ENCODE measurements around the gene TAF1A.

DNA sequence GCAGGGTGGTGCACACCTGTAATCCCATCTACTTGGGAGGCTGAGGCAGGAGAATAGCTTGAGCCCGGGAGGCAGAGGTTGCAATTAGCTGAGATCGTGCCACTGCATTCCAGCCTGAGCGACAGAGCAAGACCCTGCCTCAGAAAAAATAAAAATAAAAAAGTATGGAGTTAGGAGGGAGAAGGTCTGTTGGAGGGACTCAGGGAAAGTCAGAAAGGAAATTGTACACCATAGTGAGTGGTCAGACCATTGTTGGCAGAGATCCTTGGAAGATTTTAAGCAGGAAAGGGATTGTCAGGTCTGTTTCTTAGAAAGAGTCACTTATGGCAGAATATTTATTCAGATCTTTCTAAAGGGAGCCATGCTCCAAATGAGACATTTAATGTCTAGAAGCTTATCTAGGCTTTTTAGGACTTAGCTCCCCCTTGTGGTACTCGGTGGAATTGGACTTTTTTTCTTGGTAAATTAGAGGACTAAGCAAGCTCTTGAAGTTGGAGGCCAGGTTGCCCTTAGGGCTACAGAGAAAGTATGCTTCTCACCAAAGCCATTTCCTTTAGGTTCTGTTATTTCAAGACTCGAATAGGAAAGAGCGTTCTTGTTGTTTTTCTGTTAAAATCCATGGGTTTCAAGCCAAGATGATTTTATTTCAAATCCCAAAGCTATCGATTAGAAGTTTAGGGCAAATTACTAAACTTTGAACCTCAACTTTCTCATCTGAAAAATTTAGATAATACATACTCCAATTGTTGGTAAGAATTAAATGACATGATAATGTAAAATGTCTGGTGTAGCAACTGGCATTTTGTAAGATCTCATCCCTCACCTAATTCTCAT is 44.7 kb upstream of the TAF1A start:
- TF ChIP-seq, protein P1, sequence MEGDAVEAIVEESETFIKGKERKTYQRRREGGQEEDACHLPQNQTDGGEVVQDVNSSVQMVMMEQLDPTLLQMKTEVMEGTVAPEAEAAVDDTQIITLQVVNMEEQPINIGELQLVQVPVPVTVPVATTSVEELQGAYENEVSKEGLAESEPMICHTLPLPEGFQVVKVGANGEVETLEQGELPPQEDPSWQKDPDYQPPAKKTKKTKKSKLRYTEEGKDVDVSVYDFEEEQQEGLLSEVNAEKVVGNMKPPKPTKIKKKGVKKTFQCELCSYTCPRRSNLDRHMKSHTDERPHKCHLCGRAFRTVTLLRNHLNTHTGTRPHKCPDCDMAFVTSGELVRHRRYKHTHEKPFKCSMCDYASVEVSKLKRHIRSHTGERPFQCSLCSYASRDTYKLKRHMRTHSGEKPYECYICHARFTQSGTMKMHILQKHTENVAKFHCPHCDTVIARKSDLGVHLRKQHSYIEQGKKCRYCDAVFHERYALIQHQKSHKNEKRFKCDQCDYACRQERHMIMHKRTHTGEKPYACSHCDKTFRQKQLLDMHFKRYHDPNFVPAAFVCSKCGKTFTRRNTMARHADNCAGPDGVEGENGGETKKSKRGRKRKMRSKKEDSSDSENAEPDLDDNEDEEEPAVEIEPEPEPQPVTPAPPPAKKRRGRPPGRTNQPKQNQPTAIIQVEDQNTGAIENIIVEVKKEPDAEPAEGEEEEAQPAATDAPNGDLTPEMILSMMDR (IDR thresholded peaks at IDR 0.05) = peak; percentile 66 to 95 (median 88)
- TF ChIP-seq POLR2A (IDR thresholded peaks at IDR 0.05) = no peak

Measured in Peyer's patch (tissue), 4 donors.